Ovary (tissue), 3 donors: Measurements from ENCODE around the gene GRID1.

Source experiments
- CTCF ChIP-seq, 3 donors: fragments of 450-650 bp in 2 of 3; fragments of 200-600 bp in 1 of 3; IDR thresholded peaks; one replicate each; pipeline versions ENCODE4 v1.5.1 to v1.8.0; 2016 to 2022; ENCODE audit warnings: antibody characterized with exemption in 3 of 3, mild to moderate bottlenecking in 1 of 3
- POLR2A ChIP-seq: fragments of 450-650 bp; IDR thresholded peaks from one replicate; pipeline ENCODE4 v1.6.1; 2017; ENCODE audit warnings: antibody characterized with exemption, mild to moderate bottlenecking, moderate library complexity
- donor health status: DM: no; HTN: no; CAD: no.

- TF ChIP-seq CTCF (IDR thresholded peaks at IDR 0.05): no peak
- TF ChIP-seq POLR2A: no peak
Observed at GRCh38 chr10:86079088-86079487, 287.5 kb downstream of the GRID1 start.
